Measurements from ENCODE around the gene STON1.

DNA sequence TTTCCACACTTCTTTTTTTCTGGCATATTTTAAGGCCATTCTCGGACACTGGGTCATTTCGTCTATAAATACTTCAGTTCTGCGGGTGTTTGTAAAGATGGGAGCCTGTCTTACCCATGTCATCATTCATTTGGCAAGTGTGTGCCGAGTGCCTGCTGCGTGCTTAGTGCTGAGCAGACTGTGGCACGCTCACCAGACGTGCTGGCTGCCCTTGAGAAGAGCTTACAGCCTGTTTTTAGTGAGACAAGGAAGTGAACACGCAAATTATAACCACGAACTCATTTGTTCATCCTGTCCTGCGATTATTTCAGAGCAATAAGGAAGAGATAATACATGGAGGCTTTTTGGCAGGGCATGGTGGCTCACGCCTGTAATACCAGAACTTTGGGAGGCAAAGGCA lies 10.4 kb upstream of the STON1 start:
- no peak for TF ChIP-seq POLR2A (IDR thresholded peaks at IDR 0.05)
- no peak for TF ChIP-seq CTCF (IDR thresholded peaks at IDR 0.05)

Measured in right lobe of liver (tissue), 4 donors.